ENCODE results near the gene UBE4A. TPM values are rescaled to one million over a fixed set of nuclear protein-coding genes. Genes with fewer than 3 reads are reported as not detected.
A peak's percentile ranks its signal among the peaks of the same experiment; 100 is the strongest.

The UBE4A gene
- total RNA-seq, 1 donor from 2014 or later = 40.8 TPM

- intact Hi-C loops (cut with DNase I) = no loop called here
- ATAC-seq (no peak), DNase-seq (ENCODE audit: low spot score) (no peak)
These were observed 20.0 kb upstream of the UBE4A start for GRCh38 chr11:118339281-118339961.

GRCh38 chr11:118340449-118340848 is 19.0 kb upstream of the UBE4A start:
- no peak for ATAC-seq
- intact Hi-C loops (cut with DNase I) = loop anchor here (10.0 kb wide), 1 partner anchor 56 kb away; no protein-coding TSS in a partner anchor
- no peak for DNase-seq (ENCODE audit: low spot score)

- ATAC-seq = no peak
- no peak for DNase-seq (ENCODE audit: low spot score)
- intact Hi-C loops (cut with DNase I) = loop anchor here (10.0 kb wide), 1 partner anchor 56 kb away; no protein-coding TSS in a partner anchor
These were observed 18.1 kb upstream of the UBE4A start for GRCh38 chr11:118341261-118341660.

GRCh38 chr11:118341815-118342489 is 17.4 kb upstream of the UBE4A start:
- intact Hi-C loops (cut with DNase I) = loop anchor here (10.0 kb wide), 1 partner anchor 57 kb away; no protein-coding TSS in a partner anchor
- no peak for DNase-seq (ENCODE audit: low spot score)
- ATAC-seq = no peak

GRCh38 chr11:118342503-118343161 is 16.8 kb upstream of the UBE4A start, which contains the start of gene CD3D:
Gene CD3D (minus strand): TSS chr11:118342705. CDS start chr11:118342607, 98 bp downstream.
- ATAC-seq = no peak
- DNase-seq (ENCODE audit: low spot score) = no peak
- intact Hi-C loops (cut with DNase I) = loop anchor here (10.0 kb wide), 1 partner anchor 58 kb away; no protein-coding TSS in a partner anchor

- ATAC-seq (no peak), DNase-seq (ENCODE audit: low spot score) (no peak)
- intact Hi-C loops (cut with DNase I) = loop anchor here (10.0 kb wide), 1 partner anchor 58 kb away; no protein-coding TSS in a partner anchor
These were observed 16.2 kb upstream of the UBE4A start for GRCh38 chr11:118343248-118343647.

- DNase-seq (ENCODE audit: low spot score) (no peak), ATAC-seq (no peak)
- intact Hi-C loops (cut with DNase I) = loop anchor here (10.0 kb wide), 1 partner anchor 59 kb away; no protein-coding TSS in a partner anchor
These were observed 15.4 kb upstream of the UBE4A start, which contains the start of gene CD3G for GRCh38 chr11:118343981-118344515. Gene CD3G (plus strand): TSS chr11:118344344. CDS start chr11:118344424, 80 bp downstream.

- no peak for ATAC-seq
- DNase-seq (ENCODE audit: low spot score) = no peak
- intact Hi-C loops (cut with DNase I) = loop anchor here (10.0 kb wide), 1 partner anchor 65 kb away; no protein-coding TSS in a partner anchor
These were observed 9.9 kb upstream of the UBE4A start for GRCh38 chr11:118349475-118349874.

- intact Hi-C loops (cut with DNase I) = loop anchor here (5.0 kb wide), 1 partner anchor 41 kb away; no protein-coding TSS in a partner anchor
- no peak for DNase-seq (ENCODE audit: low spot score)
- ATAC-seq = no peak
These were observed 6.2 kb upstream of the UBE4A start for GRCh38 chr11:118353084-118353710.

GRCh38 chr11:118358071-118358470 is 1.3 kb upstream of the UBE4A start:
- ATAC-seq (no peak), DNase-seq (ENCODE audit: low spot score) (no peak)
- intact Hi-C loops (cut with DNase I) = no loop called here

GRCh38 chr11:118364956-118365615 is 5.7 kb downstream of the UBE4A start:
- ATAC-seq (no peak), DNase-seq (ENCODE audit: low spot score) (no peak)
- intact Hi-C loops (cut with DNase I) = no loop called here

GRCh38 chr11:118366287-118366686 is 6.9 kb downstream of the UBE4A start:
- intact Hi-C loops (cut with DNase I) = no loop called here
- ATAC-seq (no peak), DNase-seq (ENCODE audit: low spot score) (no peak)

- ATAC-seq = no peak
- intact Hi-C loops (cut with DNase I) = no loop called here
- DNase-seq (ENCODE audit: low spot score) = no peak
These were observed 11.4 kb downstream of the UBE4A start for GRCh38 chr11:118370774-118371173.

- ATAC-seq = no peak
These were observed 13.9 kb downstream of the UBE4A start for GRCh38 chr11:118373263-118373662.

GRCh38 chr11:118373871-118374270 is 14.5 kb downstream of the UBE4A start:
- no peak for DNase-seq (ENCODE audit: low spot score)
- intact Hi-C loops (cut with DNase I) = no loop called here
- ATAC-seq = no peak

More at GRCh38 chr11:118373263-118373662, 13.9 kb downstream of the UBE4A start:
- intact Hi-C loops (cut with DNase I) = no loop called here
- DNase-seq (ENCODE audit: low spot score) = no peak

GRCh38 chr11:118374729-118375128 is 15.3 kb downstream of the UBE4A start:
- DNase-seq (ENCODE audit: low spot score) (no peak), ATAC-seq (peak; percentile 65)
- intact Hi-C loops (cut with DNase I) = no loop called here

GRCh38 chr11:118375978-118376377 is 16.6 kb downstream of the UBE4A start:
- no peak for DNase-seq (ENCODE audit: low spot score)
- intact Hi-C loops (cut with DNase I) = no loop called here
- no peak for ATAC-seq

- ATAC-seq = no peak
- intact Hi-C loops (cut with DNase I) = no loop called here
- no peak for DNase-seq (ENCODE audit: low spot score)
These were observed 20.1 kb downstream of the UBE4A start for GRCh38 chr11:118379497-118379896.

Measured in sciatic nerve (tissue), 2 donors.